HG02571 (cell line): ENCODE measurements around the gene TBX10.

Source experiments
- ATAC-seq: cut with Tn5 transposase; IDR thresholded peaks from one replicate; pipeline ENCODE4 v1.9.1; 2021; ENCODE audit warnings: mild to moderate bottlenecking, moderate library complexity; ENCODE audit not compliant: unreplicated experiment

TBX10 gene

GRCh38 chr11:67581469-67581868, 58.1 kb downstream of the TBX10 start:
- no peak for ATAC-seq
